Natural killer cell (primary cell): ENCODE results near the gene DDR2. TPM values are rescaled to one million over a fixed set of nuclear protein-coding genes. Genes with fewer than 3 reads are reported as not detected.

Experiments
- ATAC-seq, 3 donors: fragments of 150-1000 bp in 2 of 3; fragments of 200-7000 bp in 1 of 3; cut with Tn5 transposase; 1 replicate in 1 of 3; 2 replicates in 2 of 3; pipeline ENCODE4 v1.10.0; 2021; ENCODE audit warnings: mild to moderate bottlenecking in 2 of 3, moderate library complexity in 2 of 3
- DNase-seq, 2 donors: peaks; one replicate each; pipeline versions ENCODE4 v3.0.0 to v3.0.0-alpha.2; 2013 to 2021; ENCODE audit warnings: mixed read lengths in 1 of 2
- H3K27ac ChIP-seq: one replicate; pipeline ENCODE4 v1.5.1; 2013; ENCODE audit warnings: mild to moderate bottlenecking, low read length
- H3K27me3 ChIP-seq: one replicate; pipeline ENCODE4 v1.6.1; 2013; ENCODE audit warnings: low read length; ENCODE audit not compliant: control insufficient read depth, insufficient read depth
- H3K36me3 ChIP-seq: one replicate; pipeline ENCODE4 v1.6.1; 2013; ENCODE audit warnings: low read length; ENCODE audit not compliant: control insufficient read depth, insufficient read depth
- H3K4me1 ChIP-seq: one replicate; pipeline ENCODE4 v1.6.1; 2013; ENCODE audit warnings: low read length; ENCODE audit not compliant: control insufficient read depth, insufficient read depth
- H3K4me3 ChIP-seq: one replicate; pipeline ENCODE4 v1.5.1; 2013; ENCODE audit warnings: low read length
- H3K9me3 ChIP-seq: one replicate; pipeline ENCODE4 v1.6.1; 2013; ENCODE audit warnings: low read length; ENCODE audit not compliant: control insufficient read depth, insufficient read depth
- H3K27ac Mint-ChIP-seq, 2 donors: one replicate each; pipeline ENCODE4 v1.8.0; 2022; ENCODE audit warnings: mild to moderate bottlenecking in 2 of 2, mixed read lengths in 2 of 2, moderate library complexity in 1 of 2
- H3K27me3 Mint-ChIP-seq, 2 donors: one replicate each; pipeline ENCODE4 v1.8.0; 2022; ENCODE audit warnings: low read depth in 2 of 2, mixed read lengths in 2 of 2
- H3K36me3 Mint-ChIP-seq: one replicate; pipeline ENCODE4 v1.8.0; 2022; ENCODE audit warnings: mixed read lengths
- H3K4me1 Mint-ChIP-seq, 2 donors: one replicate each; pipeline ENCODE4 v1.8.0; 2022; ENCODE audit warnings: mixed read lengths in 2 of 2
- H3K4me3 Mint-ChIP-seq: one replicate; pipeline ENCODE4 v1.8.0; 2022; ENCODE audit warnings: mild to moderate bottlenecking, moderate library complexity, mixed read lengths
- H3K9me3 Mint-ChIP-seq, 2 donors: one replicate each; pipeline ENCODE4 v1.8.0; 2022; ENCODE audit warnings: mixed read lengths in 2 of 2
- WGBS: methylation state at CpG from one replicate; pipeline ENCODE4 v1.1.7; 2013; ENCODE audit warnings: missing lambda C conversion rate; ENCODE audit not compliant: insufficient coverage; 5-methylcytosine and 5-hydroxymethylcytosine counted together
- intact Hi-C: fragments of 100-400 bp; cut with micrococcal nuclease; formaldehyde crosslinking; loops from one replicate; pipeline ENCODE4 v1.14.2; 2022
- total RNA-seq, 4 donors: library from RNA; stranded (reverse); fragments of 120-200 nt in 1 of 4; gene quantifications; one replicate each; pipeline versions ENCODE4 v1.2.3 to v1.2.4, GENCODE V29; 2013 to 2022
- TF ChIP-seq, protein P1 (sequence below): fragments of 200-600 bp; IDR thresholded peaks from one replicate; pipeline ENCODE4 v1.8.0; 2022; ENCODE audit warnings: antibody characterized with exemption

Gene DDR2
- total RNA-seq, 3 donors from 2014 or later (not counting 1 experiment from before 2014, with no cell fraction given): 1.5 to 2.0 (median 1.8) TPM

DNA sequence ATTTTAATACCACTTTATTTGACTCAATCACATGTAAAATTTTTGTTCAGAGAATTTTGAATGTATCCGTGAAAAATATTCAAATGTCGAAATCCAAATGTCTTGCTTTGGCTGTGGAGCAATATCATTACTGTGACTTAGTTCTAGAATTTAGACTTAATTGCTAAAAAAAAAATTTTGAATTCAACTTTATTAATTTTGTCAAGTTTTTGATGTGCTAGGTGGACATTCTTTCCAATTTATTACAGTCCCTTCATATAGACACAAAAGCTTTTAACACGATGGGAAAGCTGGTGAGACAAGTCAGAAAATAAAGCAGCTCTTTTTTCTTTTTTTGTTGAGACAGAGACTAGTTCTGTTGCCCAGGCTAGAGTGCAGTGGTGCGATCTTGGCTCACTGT lies 62.6 kb downstream of the DDR2 start:
- 98% methylated on average over 4 of the region's 4 CpGs for WGBS
- no peak for DNase-seq
- Histone ChIP-seq H3K4me1 (no peaks in the 10 kb centered on the region), H3K9me3 (no peaks in the 10 kb centered on the region), H3K4me3 (no peak overlapping the region), H3K36me3 (no peaks in the 10 kb centered on the region), H3K27me3 (no peaks in the 10 kb centered on the region), H3K27ac (no peak overlapping the region)
- TF ChIP-seq, protein P1, sequence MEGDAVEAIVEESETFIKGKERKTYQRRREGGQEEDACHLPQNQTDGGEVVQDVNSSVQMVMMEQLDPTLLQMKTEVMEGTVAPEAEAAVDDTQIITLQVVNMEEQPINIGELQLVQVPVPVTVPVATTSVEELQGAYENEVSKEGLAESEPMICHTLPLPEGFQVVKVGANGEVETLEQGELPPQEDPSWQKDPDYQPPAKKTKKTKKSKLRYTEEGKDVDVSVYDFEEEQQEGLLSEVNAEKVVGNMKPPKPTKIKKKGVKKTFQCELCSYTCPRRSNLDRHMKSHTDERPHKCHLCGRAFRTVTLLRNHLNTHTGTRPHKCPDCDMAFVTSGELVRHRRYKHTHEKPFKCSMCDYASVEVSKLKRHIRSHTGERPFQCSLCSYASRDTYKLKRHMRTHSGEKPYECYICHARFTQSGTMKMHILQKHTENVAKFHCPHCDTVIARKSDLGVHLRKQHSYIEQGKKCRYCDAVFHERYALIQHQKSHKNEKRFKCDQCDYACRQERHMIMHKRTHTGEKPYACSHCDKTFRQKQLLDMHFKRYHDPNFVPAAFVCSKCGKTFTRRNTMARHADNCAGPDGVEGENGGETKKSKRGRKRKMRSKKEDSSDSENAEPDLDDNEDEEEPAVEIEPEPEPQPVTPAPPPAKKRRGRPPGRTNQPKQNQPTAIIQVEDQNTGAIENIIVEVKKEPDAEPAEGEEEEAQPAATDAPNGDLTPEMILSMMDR: no peak
- no peak overlapping the region for H3K27ac Mint-ChIP-seq
- H3K27me3 Mint-ChIP-seq: peaks cover 5 to 22% of the 10 kb centered on the region in 2 donors
- H3K36me3 Mint-ChIP-seq: no peaks in the 10 kb centered on the region
- H3K4me3 Mint-ChIP-seq: no peak overlapping the region
- H3K4me1 Mint-ChIP-seq: no peaks in the 10 kb centered on the region
- no peak for ATAC-seq
- H3K9me3 Mint-ChIP-seq: no peaks in the 10 kb centered on the region
- intact Hi-C loops: no loop called here

DNA sequence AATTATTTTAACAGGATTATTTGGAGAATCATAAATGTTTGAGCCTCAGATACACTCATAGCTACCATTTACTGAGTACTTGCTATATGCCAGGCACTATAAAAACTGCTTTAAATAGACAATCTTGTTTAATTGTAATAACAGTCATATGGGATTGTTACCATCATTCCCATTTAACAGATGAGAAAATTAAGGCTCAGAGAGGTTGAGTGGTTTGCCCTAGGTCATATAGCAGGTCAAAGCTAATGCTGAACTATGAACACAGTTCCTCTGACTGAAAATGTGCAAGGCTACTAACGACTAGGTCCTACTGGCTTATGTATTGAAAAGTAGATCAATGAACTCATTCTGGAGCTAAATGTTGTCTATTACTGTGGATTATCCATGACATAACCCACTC lies 63.4 kb downstream of the DDR2 start:
- Histone ChIP-seq H3K36me3 (no peaks in the 10 kb centered on the region), H3K27me3 (no peaks in the 10 kb centered on the region), H3K4me3 (no peak overlapping the region), H3K27ac (no peak overlapping the region), H3K4me1 (no peaks in the 10 kb centered on the region), H3K9me3 (no peaks in the 10 kb centered on the region)
- no peaks in the 10 kb centered on the region for H3K36me3 Mint-ChIP-seq
- ATAC-seq: no peak
- H3K9me3 Mint-ChIP-seq: no peaks in the 10 kb centered on the region
- no peaks in the 10 kb centered on the region for H3K4me1 Mint-ChIP-seq
- intact Hi-C loops: no loop called here
- TF ChIP-seq, protein P1: no peak
- H3K27ac Mint-ChIP-seq: no peak overlapping the region
- no peak overlapping the region for H3K4me3 Mint-ChIP-seq
- WGBS: 57% methylated on average over 1 of the region's 1 CpG
- peaks cover 5 to 16% of the 10 kb centered on the region in 2 donors for H3K27me3 Mint-ChIP-seq
- DNase-seq: no peak

DNA sequence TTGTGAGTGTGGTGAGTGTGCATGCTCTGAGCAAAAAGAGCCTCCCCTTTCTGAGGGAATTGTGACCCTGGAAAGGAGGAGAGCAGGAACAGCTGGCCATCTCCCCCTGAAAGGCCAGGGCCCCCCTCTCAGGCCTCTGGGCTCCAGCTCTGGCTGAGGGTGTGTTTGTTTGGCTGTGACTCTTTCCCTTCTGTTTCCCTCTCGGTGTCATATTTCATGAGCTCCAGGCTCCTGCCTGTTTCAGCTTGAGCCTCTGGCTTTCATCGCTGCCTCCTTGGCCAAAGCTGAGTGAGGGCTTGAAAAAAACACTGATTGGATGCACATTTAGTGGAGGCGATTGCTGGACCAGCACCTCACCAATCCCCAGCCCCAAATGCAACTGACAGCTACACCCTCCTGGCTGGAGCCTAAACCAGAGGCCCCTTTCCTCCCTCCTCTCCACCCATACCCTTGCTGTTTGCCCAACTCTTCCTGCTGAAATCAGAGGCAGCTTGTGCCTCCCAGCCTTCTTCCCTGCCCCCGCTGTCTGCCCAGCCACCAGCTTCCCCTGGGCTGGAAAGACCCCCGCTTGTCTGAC lies 64.1 kb downstream of the DDR2 start:
- H3K36me3 Mint-ChIP-seq: no peaks in the 10 kb centered on the region
- H3K27me3 Mint-ChIP-seq: peaks cover 5 to 9% of the 10 kb centered on the region in 2 donors
- no peak overlapping the region for H3K4me3 Mint-ChIP-seq
- DNase-seq: no peak
- Histone ChIP-seq H3K4me3 (no peak overlapping the region), H3K36me3 (no peaks in the 10 kb centered on the region), H3K27ac (no peak overlapping the region), H3K27me3 (no peaks in the 10 kb centered on the region), H3K9me3 (no peaks in the 10 kb centered on the region), H3K4me1 (no peaks in the 10 kb centered on the region)
- no peaks in the 10 kb centered on the region for H3K4me1 Mint-ChIP-seq
- intact Hi-C loops: no loop called here
- TF ChIP-seq, protein P1: no peak
- WGBS: 78% methylated on average over 5 of the region's 5 CpGs
- no peak overlapping the region for H3K27ac Mint-ChIP-seq
- no peaks in the 10 kb centered on the region for H3K9me3 Mint-ChIP-seq
- ATAC-seq: no peak
